ENCODE measurements around the gene INSM1. TPM values are rescaled to one million over a fixed set of nuclear protein-coding genes. Genes with fewer than 3 reads are reported as not detected.

INSM1 gene
- total RNA-seq (2021; ENCODE audit: unreplicated experiment): 0.07 TPM
- not detected in 2 replicates for polyA plus RNA-seq (2012)
- not detected for Bru-seq, nascent RNA
- BruChase-seq, experiment 1, labeled RNA remaining after a 6-hour chase: not detected
- not detected for BruChase-seq, experiment 2, labeled RNA remaining after a 2-hour chase
- long read RNA-seq: 0 reads

- ChIA-PET RAD21 (ENCODE audit: low non-redundant PET in 1 of 2, low total read pairs in 2 of 2, uncharacterized antibody in 2 of 2, unreplicated experiment in 2 of 2) (no interaction called here), CTCF (no interaction called here), POLR2A (no interaction called here)
- ATAC-seq (no peak), DNase-seq (ENCODE audit: low read depth, low spot score) (no peak)
- TF ChIP-seq ZNF274 (IDR thresholded peaks at IDR 0.05; ENCODE audit: low read depth, low read length): no peak
- no peak for TF ChIP-seq REST (IDR thresholded peaks at IDR 0.05; ENCODE audit: low read depth)
- TF ChIP-seq TCF7L2 (IDR thresholded peaks at IDR 0.05; ENCODE audit: borderline replicate concordance, extremely low read depth, insufficient read depth, insufficient read length): no peak
- TF ChIP-seq SP1 (IDR thresholded peaks at IDR 0.05; ENCODE audit: low read depth): no peak
- TF ChIP-seq EZH2 (IDR thresholded peaks at IDR 0.05): no peak
- no peak for TF ChIP-seq SRF (IDR thresholded peaks at IDR 0.05; ENCODE audit: low read depth)
- no peak for TF ChIP-seq CEBPB (IDR thresholded peaks at IDR 0.05; ENCODE audit: low read depth)
- TF ChIP-seq EZH2phosphoT487 (IDR thresholded peaks at IDR 0.05; ENCODE audit: borderline replicate concordance): no peak
- no peak for TF ChIP-seq CBX3 (IDR thresholded peaks at IDR 0.05; ENCODE audit: low read depth)
- TF ChIP-seq YY1 (IDR thresholded peaks at IDR 0.05; ENCODE audit: extremely low read depth, insufficient replicate concordance, low read depth, low read length): no peak
- TF ChIP-seq JUND (IDR thresholded peaks at IDR 0.05): no peak
- TF ChIP-seq MAX (IDR thresholded peaks at IDR 0.05): no peak
- TF ChIP-seq POLR2A (IDR thresholded peaks at IDR 0.05; ENCODE audit: borderline replicate concordance, extremely low read depth, insufficient read depth, insufficient read length): no peak
- TF ChIP-seq, protein P1, sequence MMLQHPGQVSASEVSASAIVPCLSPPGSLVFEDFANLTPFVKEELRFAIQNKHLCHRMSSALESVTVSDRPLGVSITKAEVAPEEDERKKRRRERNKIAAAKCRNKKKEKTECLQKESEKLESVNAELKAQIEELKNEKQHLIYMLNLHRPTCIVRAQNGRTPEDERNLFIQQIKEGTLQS (IDR thresholded peaks at IDR 0.05): no peak
- TF ChIP-seq POLR2AphosphoS5 (IDR thresholded peaks at IDR 0.05; ENCODE audit: low read depth, low read length): no peak
- no peak for TF ChIP-seq CTCF (IDR thresholded peaks at IDR 0.05 in 2 of 3, conservative IDR thresholded peaks at IDR 0.05 in 1 of 3; ENCODE audit: borderline replicate concordance in 1 of 3, insufficient read depth in 1 of 3, low read depth in 2 of 3, low read length in 2 of 3)
- no peak for TF ChIP-seq ZFX (IDR thresholded peaks at IDR 0.05)
- no peak for TF ChIP-seq FOSL1 (IDR thresholded peaks at IDR 0.05; ENCODE audit: low read depth)
- TF ChIP-seq, protein P2, sequence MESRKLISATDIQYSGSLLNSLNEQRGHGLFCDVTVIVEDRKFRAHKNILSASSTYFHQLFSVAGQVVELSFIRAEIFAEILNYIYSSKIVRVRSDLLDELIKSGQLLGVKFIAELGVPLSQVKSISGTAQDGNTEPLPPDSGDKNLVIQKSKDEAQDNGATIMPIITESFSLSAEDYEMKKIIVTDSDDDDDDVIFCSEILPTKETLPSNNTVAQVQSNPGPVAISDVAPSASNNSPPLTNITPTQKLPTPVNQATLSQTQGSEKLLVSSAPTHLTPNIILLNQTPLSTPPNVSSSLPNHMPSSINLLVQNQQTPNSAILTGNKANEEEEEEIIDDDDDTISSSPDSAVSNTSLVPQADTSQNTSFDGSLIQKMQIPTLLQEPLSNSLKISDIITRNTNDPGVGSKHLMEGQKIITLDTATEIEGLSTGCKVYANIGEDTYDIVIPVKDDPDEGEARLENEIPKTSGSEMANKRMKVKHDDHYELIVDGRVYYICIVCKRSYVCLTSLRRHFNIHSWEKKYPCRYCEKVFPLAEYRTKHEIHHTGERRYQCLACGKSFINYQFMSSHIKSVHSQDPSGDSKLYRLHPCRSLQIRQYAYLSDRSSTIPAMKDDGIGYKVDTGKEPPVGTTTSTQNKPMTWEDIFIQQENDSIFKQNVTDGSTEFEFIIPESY (IDR thresholded peaks at IDR 0.05; ENCODE audit: extremely low read depth, insufficient replicate concordance, low read length): no peak
- Histone ChIP-seq H4K20me1 (ENCODE audit: insufficient read depth) (no peaks in the 10 kb centered on the region), H3K9me2 (ENCODE audit: insufficient read depth) (no peaks in the 10 kb centered on the region), H3K4me1 (ENCODE audit: control insufficient read depth in 1 of 2, insufficient read depth in 2 of 2, low read length in 2 of 2) (no peaks in the 10 kb centered on the region), H3K9ac (ENCODE audit: low read length) (no peak within 1 kb of the TSS), H3K27ac (ENCODE audit: low read depth, low read length) (no peak within 1 kb of the TSS), H3K4me3 (replicated peaks in 1 of 2; ENCODE audit: low read depth in 1 of 2, low read length in 2 of 2) (no peak within 1 kb of the TSS), H3K4me2 (ENCODE audit: low read length) (no peak within 1 kb of the TSS), H3K36me3 (ENCODE audit: control insufficient read depth in 1 of 2, insufficient read depth in 2 of 2, low read length in 2 of 2) (no peaks in the 10 kb centered on the region), H3K9me3 (ENCODE audit: control insufficient read depth in 1 of 2, insufficient read depth in 1 of 2, low read depth in 1 of 2, low read length in 2 of 2) (no peaks in the 10 kb centered on the region), H3K27me3 (ENCODE audit: insufficient read depth, low read length) (peaks cover 18% of the 10 kb centered on the region; the same call in 1 of the 2 replicates), H3K79me2 (ENCODE audit: insufficient read depth, low read length) (no peaks in the 10 kb centered on the region), H2AFZ (ENCODE audit: low read depth, low read length, poor library complexity, severe bottlenecking) (no peak within 1 kb of the TSS)
- no TSS peak for BruUV-seq (replicated peaks)
- intact Hi-C loops (cut with micrococcal nuclease): no loop called here
Observed at GRCh38 chr20:20367575-20368417, at the start of gene INSM1. Gene INSM1 (plus strand): TSS chr20:20368104. CDS start chr20:20368268, 164 bp downstream.
